Cardiac fibroblast (primary cell): ENCODE data around the gene ATOH8.

Source experiments
- DNase-seq, 2 donors: peaks; one replicate each; pipeline versions ENCODE4 v3.0.0 to v3.0.0-alpha.2; 2010; ENCODE audit warnings: low read depth in 2 of 2
- H3K4me3 ChIP-seq, 2 donors: replicated peaks in 1 of 2; 1 replicate in 1 of 2; 2 replicates in 1 of 2; pipeline ENCODE4 v1.5.1; 2011; ENCODE audit warnings: low read depth in 2 of 2, low read length in 2 of 2, mild to moderate bottlenecking in 2 of 2, moderate library complexity in 1 of 2
- CTCF ChIP-seq: IDR thresholded peaks from one replicate; pipeline ENCODE4 v1.5.1; 2011; ENCODE audit warnings: low read depth, mild to moderate bottlenecking, low read length, inconsistent platforms

Gene ATOH8

DNA sequence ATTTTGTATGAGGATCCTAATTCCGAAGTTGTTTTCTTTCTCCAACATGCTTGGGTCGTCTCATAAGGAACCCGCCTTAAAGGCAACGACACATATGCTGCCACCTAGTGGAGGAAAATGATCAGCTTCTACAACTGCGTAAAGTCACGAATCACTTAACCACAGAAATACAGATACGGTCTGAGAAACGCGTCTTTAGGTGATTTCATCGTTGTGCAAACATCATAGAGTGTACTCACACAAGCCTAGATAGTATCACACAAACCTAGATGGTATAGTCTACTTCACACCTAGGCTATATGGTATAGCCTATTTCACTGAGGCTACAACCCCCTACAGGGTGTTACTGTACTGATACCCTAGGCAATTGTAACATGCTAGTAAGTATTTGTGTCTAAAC is 46.5 kb upstream of the ATOH8 start:
- DNase-seq, result peak; percentile 93 to 96
- peak; percentile 84 for TF ChIP-seq CTCF
- no peak overlapping the region for H3K4me3 ChIP-seq

- no peak overlapping the region for H3K4me3 ChIP-seq
- no peak for DNase-seq
- TF ChIP-seq CTCF, result no peak
Measured at GRCh38 chr2:85708641-85709040, 45.1 kb upstream of the ATOH8 start.

- TF ChIP-seq CTCF, result no peak
- DNase-seq, result peak; percentile 39 to 41
- no peak overlapping the region for H3K4me3 ChIP-seq
Measured at GRCh38 chr2:85709401-85709811, 44.4 kb upstream of the ATOH8 start.

GRCh38 chr2:85710687-85711577 is 42.9 kb upstream of the ATOH8 start:
- DNase-seq, result peak; percentile 35 to 57
- no peak overlapping the region for H3K4me3 ChIP-seq
- TF ChIP-seq CTCF, result no peak

- no peak for DNase-seq
- H3K4me3 ChIP-seq, result no peak overlapping the region
- TF ChIP-seq CTCF, result no peak
Measured at GRCh38 chr2:85711578-85712060, 42.2 kb upstream of the ATOH8 start.

- no peak overlapping the region for H3K4me3 ChIP-seq
- TF ChIP-seq CTCF, result no peak
- no peak for DNase-seq
Measured at GRCh38 chr2:85712336-85712735, 41.5 kb upstream of the ATOH8 start.
